ENCODE data around the gene ULK4.

DNA sequence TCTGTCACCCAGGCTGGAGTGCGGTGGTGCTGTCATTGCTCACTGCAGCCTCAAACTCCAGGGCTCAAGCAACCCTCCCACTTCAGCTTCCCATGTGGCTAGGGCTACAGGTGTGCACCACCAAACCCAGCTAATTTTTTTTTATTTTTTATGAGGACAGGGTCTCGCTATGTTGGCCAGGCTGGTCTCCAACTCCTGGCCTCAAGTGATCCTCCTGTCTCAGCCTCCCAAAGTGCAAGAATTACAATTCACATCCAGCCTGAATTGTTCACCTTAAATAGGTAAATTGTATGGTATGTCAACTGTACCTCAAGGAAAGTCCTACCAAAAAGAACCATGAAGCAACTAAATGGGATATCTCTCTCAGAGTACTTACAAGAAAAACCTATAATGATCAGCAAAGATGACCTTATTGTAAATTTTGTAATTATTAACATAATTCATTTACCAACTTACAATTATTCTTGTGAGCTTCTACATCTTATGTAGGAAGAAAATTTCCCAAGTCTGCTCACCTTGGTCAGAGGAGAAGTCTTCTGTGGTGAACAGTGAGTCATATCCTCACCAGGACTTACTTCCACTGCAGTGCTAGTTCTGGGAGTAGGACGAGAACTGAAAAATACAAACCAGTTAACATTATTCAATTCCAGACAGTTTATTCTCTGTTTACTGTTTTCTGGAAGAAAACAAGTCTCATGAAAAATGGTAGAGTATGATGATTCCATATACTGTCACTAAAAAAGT lies 54.4 kb downstream of the ULK4 start:
- TF ChIP-seq, protein P1, sequence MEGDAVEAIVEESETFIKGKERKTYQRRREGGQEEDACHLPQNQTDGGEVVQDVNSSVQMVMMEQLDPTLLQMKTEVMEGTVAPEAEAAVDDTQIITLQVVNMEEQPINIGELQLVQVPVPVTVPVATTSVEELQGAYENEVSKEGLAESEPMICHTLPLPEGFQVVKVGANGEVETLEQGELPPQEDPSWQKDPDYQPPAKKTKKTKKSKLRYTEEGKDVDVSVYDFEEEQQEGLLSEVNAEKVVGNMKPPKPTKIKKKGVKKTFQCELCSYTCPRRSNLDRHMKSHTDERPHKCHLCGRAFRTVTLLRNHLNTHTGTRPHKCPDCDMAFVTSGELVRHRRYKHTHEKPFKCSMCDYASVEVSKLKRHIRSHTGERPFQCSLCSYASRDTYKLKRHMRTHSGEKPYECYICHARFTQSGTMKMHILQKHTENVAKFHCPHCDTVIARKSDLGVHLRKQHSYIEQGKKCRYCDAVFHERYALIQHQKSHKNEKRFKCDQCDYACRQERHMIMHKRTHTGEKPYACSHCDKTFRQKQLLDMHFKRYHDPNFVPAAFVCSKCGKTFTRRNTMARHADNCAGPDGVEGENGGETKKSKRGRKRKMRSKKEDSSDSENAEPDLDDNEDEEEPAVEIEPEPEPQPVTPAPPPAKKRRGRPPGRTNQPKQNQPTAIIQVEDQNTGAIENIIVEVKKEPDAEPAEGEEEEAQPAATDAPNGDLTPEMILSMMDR (IDR thresholded peaks at IDR 0.05) = no peak
- TF ChIP-seq, protein P2, sequence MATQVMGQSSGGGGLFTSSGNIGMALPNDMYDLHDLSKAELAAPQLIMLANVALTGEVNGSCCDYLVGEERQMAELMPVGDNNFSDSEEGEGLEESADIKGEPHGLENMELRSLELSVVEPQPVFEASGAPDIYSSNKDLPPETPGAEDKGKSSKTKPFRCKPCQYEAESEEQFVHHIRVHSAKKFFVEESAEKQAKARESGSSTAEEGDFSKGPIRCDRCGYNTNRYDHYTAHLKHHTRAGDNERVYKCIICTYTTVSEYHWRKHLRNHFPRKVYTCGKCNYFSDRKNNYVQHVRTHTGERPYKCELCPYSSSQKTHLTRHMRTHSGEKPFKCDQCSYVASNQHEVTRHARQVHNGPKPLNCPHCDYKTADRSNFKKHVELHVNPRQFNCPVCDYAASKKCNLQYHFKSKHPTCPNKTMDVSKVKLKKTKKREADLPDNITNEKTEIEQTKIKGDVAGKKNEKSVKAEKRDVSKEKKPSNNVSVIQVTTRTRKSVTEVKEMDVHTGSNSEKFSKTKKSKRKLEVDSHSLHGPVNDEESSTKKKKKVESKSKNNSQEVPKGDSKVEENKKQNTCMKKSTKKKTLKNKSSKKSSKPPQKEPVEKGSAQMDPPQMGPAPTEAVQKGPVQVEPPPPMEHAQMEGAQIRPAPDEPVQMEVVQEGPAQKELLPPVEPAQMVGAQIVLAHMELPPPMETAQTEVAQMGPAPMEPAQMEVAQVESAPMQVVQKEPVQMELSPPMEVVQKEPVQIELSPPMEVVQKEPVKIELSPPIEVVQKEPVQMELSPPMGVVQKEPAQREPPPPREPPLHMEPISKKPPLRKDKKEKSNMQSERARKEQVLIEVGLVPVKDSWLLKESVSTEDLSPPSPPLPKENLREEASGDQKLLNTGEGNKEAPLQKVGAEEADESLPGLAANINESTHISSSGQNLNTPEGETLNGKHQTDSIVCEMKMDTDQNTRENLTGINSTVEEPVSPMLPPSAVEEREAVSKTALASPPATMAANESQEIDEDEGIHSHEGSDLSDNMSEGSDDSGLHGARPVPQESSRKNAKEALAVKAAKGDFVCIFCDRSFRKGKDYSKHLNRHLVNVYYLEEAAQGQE (IDR thresholded peaks at IDR 0.05; ENCODE audit: insufficient read depth in 1 of 2, low read depth in 2 of 2, low read length in 1 of 2) = no peak
